NT2/D1 (cell line): Measurements from ENCODE around the gene FADS2.

Source experiments
- SUZ12 ChIP-seq: IDR thresholded peaks from 2 replicates; pipeline ENCODE4 v1.6.1; 2011; ENCODE audit not compliant: insufficient read length, insufficient read depth; ENCODE audit errors: extremely low read depth
- ZNF274 ChIP-seq: IDR thresholded peaks from 2 replicates; pipeline ENCODE4 v1.6.1; 2011; ENCODE audit warnings: mild to moderate bottlenecking, low read depth, low read length

- TF ChIP-seq ZNF274 = no peak
- TF ChIP-seq SUZ12 = no peak
Measured at GRCh38 chr11:61828629-61829407, 718 bp downstream of the FADS2 start.
